PC-9 (cell line): ENCODE measurements around the gene USP31. TPM values are rescaled to one million over a fixed set of nuclear protein-coding genes. Genes with fewer than 3 reads are reported as not detected.

ENCODE experiments used
- BruUV-seq: library from RNA; stranded (reverse); fragments of 400-500 nt; replicated peaks from 2 replicates; lab custom pipeline; 2021; lab: Mats Ljungman, UMichigan
- CTCF ChIA-PET: fragments of 300-600 bp; sonication (Branson Sonifier 250); formaldehyde crosslinking; loops from one replicate; lab custom pipeline; 2022; ENCODE audit warnings: antibody characterized with exemption; lab: Charles Lee
- POLR2A ChIA-PET: fragments of 300-600 bp; sonication (Branson Sonifier 250); formaldehyde crosslinking; loops from one replicate; lab custom pipeline; 2022; ENCODE audit warnings: antibody characterized with exemption; ENCODE audit not compliant: unreplicated experiment; lab: Charles Lee
- DNase-seq, 2 experiments: peaks; one replicate each; pipeline versions ENCODE4 v3.0.0 to v3.0.0-alpha.2; 2015 to 2022; ENCODE audit warnings: mixed read lengths in 1 of 2
- H2AFZ ChIP-seq: fragments of 200-600 bp; sonication (generic); 2 replicates; pipeline ENCODE4 v1.8.1; 2017; ENCODE audit warnings: antibody characterized with exemption
- H3F3A ChIP-seq: fragments of 200-600 bp; sonication (generic); 2 replicates; pipeline ENCODE4 v1.8.1; 2017; ENCODE audit warnings: antibody characterized with exemption, mild to moderate bottlenecking, low read depth; ENCODE audit not compliant: insufficient read depth
- H3K27ac ChIP-seq: fragments of 200-600 bp; sonication (generic); 2 replicates; pipeline ENCODE4 v1.6.1; 2016; ENCODE audit warnings: mixed run types
- H3K27me3 ChIP-seq: fragments of 200-600 bp; sonication (generic); 2 replicates; pipeline ENCODE4 v1.6.1; 2016; ENCODE audit warnings: low read depth, mixed run types; ENCODE audit not compliant: insufficient read depth
- H3K36me3 ChIP-seq: fragments of 200-600 bp; sonication (generic); 2 replicates; pipeline ENCODE4 v1.6.1; 2016; ENCODE audit warnings: low read depth, mixed run types
- H3K4me1 ChIP-seq: fragments of 200-600 bp; sonication (generic); replicated peaks from 2 replicates; pipeline ENCODE4 v1.6.1; 2016; ENCODE audit warnings: mixed run types; ENCODE audit not compliant: insufficient read depth
- H3K4me2 ChIP-seq: fragments of 200-600 bp; sonication (generic); 2 replicates; pipeline ENCODE4 v1.6.1; 2017; ENCODE audit warnings: mixed run types
- H3K4me3 ChIP-seq: fragments of 200-600 bp; sonication (generic); 2 replicates; pipeline ENCODE4 v1.6.1; 2016; ENCODE audit warnings: mixed run types
- H3K79me2 ChIP-seq: fragments of 200-600 bp; sonication (generic); 2 replicates; pipeline ENCODE4 v1.6.1; 2017; ENCODE audit warnings: low read depth, mixed run types
- H3K9me2 ChIP-seq: fragments of 200-600 bp; sonication (generic); 2 replicates; pipeline ENCODE4 v1.8.1; 2017; ENCODE audit warnings: mild to moderate bottlenecking; ENCODE audit not compliant: insufficient read depth
- H3K9me3 ChIP-seq: fragments of 200-600 bp; sonication (generic); 2 replicates; pipeline ENCODE4 v1.8.1; 2016; ENCODE audit warnings: low read depth; ENCODE audit not compliant: insufficient read depth
- H4K20me1 ChIP-seq: fragments of 200-600 bp; sonication (generic); 2 replicates; pipeline ENCODE4 v1.8.1; 2017; ENCODE audit not compliant: insufficient read depth
- CTCF ChIP-seq: fragments of 200-600 bp; sonication (generic); conservative IDR thresholded peaks from 2 replicates; pipeline ENCODE4 v1.6.1; 2017; ENCODE audit warnings: mixed run types, antibody characterized with exemption, mild to moderate bottlenecking, moderate library complexity
- EZH2 ChIP-seq: fragments of 200-600 bp; sonication (generic); IDR thresholded peaks from 2 replicates; pipeline ENCODE4 v1.8.0; 2017; ENCODE audit warnings: antibody characterized with exemption, low read depth
- intact Hi-C: fragments of 100-400 bp; cut with micrococcal nuclease; formaldehyde crosslinking; loops from one replicate; pipeline ENCODE4 v1.10.0; 2022; ENCODE audit not compliant: unreplicated experiment
- total RNA-seq: library from RNA; stranded (reverse); gene quantifications from 2 replicates; pipeline ENCODE4 v1.2.3, GENCODE V29; 2021

USP31 gene
- total RNA-seq, 1 experiment from 2014 or later, result 12.1 TPM

- Histone ChIP-seq H3K9me3 (peaks cover 9% of the 10 kb centered on the region; the same call in 1 of the 2 replicates), H3K4me3 (no peak overlapping the region), H2AFZ (no peak overlapping the region), H3K4me2 (no peak overlapping the region), H3K27ac (no peak overlapping the region), H3F3A (no peaks in the 10 kb centered on the region), H3K79me2 (peaks cover 81% of the 10 kb centered on the region), H4K20me1 (no peaks in the 10 kb centered on the region; the same call in 1 of the 2 replicates), H3K9me2 (no peaks in the 10 kb centered on the region), H3K4me1 (peaks cover 12% of the 10 kb centered on the region), H3K27me3 (no peaks in the 10 kb centered on the region), H3K36me3 (no peaks in the 10 kb centered on the region)
- TF ChIP-seq EZH2 (no peak), CTCF (no peak)
- POLR2A ChIA-PET, result interaction anchor here (0.6 kb wide), 1 partner anchor 458 kb away, joined by 4 read pairs; no protein-coding TSS in a partner anchor
- CTCF ChIA-PET, result no interaction called here
- DNase-seq, result no peak
- intact Hi-C loops, result no loop called here
- BruUV-seq, result no TSS peak
Measured at GRCh38 chr16:23141033-23141432, 8.2 kb downstream of the USP31 start.

- H3K4me2 ChIP-seq, result no peak overlapping the region
- no peak overlapping the region for H3K27ac ChIP-seq
- H3K36me3 ChIP-seq, result no peaks in the 10 kb centered on the region
- TF ChIP-seq EZH2, result no peak
- ChIA-PET POLR2A (no interaction called here), CTCF (no interaction called here)
- intact Hi-C loops, result no loop called here
- peaks cover 12% of the 10 kb centered on the region; the same call in 1 of the 2 replicates for H3K9me3 ChIP-seq
- BruUV-seq, result no TSS peak
- no peak overlapping the region for H2AFZ ChIP-seq
- DNase-seq, result no peak
- peaks cover 81% of the 10 kb centered on the region for H3K79me2 ChIP-seq
- no peaks in the 10 kb centered on the region; the same call in 1 of the 2 replicates for H3K9me2 ChIP-seq
- no peaks in the 10 kb centered on the region for H4K20me1 ChIP-seq
- H3K27me3 ChIP-seq, result no peaks in the 10 kb centered on the region
- H3F3A ChIP-seq, result no peaks in the 10 kb centered on the region
- H3K4me3 ChIP-seq, result no peak overlapping the region
- peaks cover 3% of the 10 kb centered on the region; the same call in 1 of the 2 replicates for H3K4me1 ChIP-seq
Measured at GRCh38 chr16:23140107-23140506, 9.1 kb downstream of the USP31 start.

GRCh38 chr16:23137818-23138217 is 11.4 kb downstream of the USP31 start:
- H4K20me1 ChIP-seq, result 0 out of 2 replicates have a peak, but pooled peaks cover 3% of the 10 kb centered on the region
- H3K79me2 ChIP-seq, result peaks cover 82% of the 10 kb centered on the region
- ChIA-PET POLR2A (no interaction called here), CTCF (no interaction called here)
- H3K27ac ChIP-seq, result no peak overlapping the region
- no peak overlapping the region; the same call in 1 of the 2 replicates for H3K4me3 ChIP-seq
- H3K4me1 ChIP-seq, result no peaks in the 10 kb centered on the region
- BruUV-seq, result no TSS peak
- no peaks in the 10 kb centered on the region; the same call in 1 of the 2 replicates for H3K9me2 ChIP-seq
- no peak for DNase-seq
- H2AFZ ChIP-seq, result no peak overlapping the region
- no peaks in the 10 kb centered on the region for H3K36me3 ChIP-seq
- no peaks in the 10 kb centered on the region for H3F3A ChIP-seq
- intact Hi-C loops, result no loop called here
- TF ChIP-seq EZH2, result no peak
- no peak for TF ChIP-seq CTCF
- H3K4me2 ChIP-seq, result no peak overlapping the region
- H3K9me3 ChIP-seq, result peaks cover 12% of the 10 kb centered on the region; the same call in 1 of the 2 replicates
- H3K27me3 ChIP-seq, result no peaks in the 10 kb centered on the region
